PFSK-1 (cell line): ENCODE results near the gene DDC.

Experiments
- FOXP2 ChIP-seq: optimal IDR thresholded peaks from 2 replicates; pipeline ENCODE3; 2011; ENCODE audit warnings: borderline replicate concordance, control low read depth, inconsistent platforms; ENCODE audit not compliant: insufficient read depth; ENCODE audit errors: extremely low read length, extremely low read depth
- POLR2AphosphoS5 ChIP-seq: IDR thresholded peaks from 2 replicates; pipeline ENCODE4 v1.6.1; 2012; ENCODE audit warnings: low read depth, mild to moderate bottlenecking, control low read depth, low read length, moderate library complexity
- SIN3A ChIP-seq: IDR thresholded peaks from 2 replicates; pipeline ENCODE4 v1.6.1; 2012; ENCODE audit warnings: mild to moderate bottlenecking, low read length, moderate library complexity, borderline replicate concordance; ENCODE audit not compliant: insufficient read depth
- TAF1 ChIP-seq: IDR thresholded peaks from 2 replicates; pipeline ENCODE4 v1.6.1; 2012; ENCODE audit warnings: low read length, control low read depth, borderline replicate concordance; ENCODE audit not compliant: insufficient read depth
- TF ChIP-seq, protein P1 (sequence below), 2 experiments: IDR thresholded peaks; 2 replicates each; pipeline versions ENCODE4 v1.6.1 to v1.8.0; 2011 to 2012; ENCODE audit warnings: low read depth in 2 of 2, low read length in 2 of 2, control low read depth in 1 of 2, inconsistent platforms in 1 of 2, mild to moderate bottlenecking in 1 of 2, moderate library complexity in 1 of 2; ENCODE audit not compliant: insufficient read depth in 1 of 2

Gene DDC

DNA sequence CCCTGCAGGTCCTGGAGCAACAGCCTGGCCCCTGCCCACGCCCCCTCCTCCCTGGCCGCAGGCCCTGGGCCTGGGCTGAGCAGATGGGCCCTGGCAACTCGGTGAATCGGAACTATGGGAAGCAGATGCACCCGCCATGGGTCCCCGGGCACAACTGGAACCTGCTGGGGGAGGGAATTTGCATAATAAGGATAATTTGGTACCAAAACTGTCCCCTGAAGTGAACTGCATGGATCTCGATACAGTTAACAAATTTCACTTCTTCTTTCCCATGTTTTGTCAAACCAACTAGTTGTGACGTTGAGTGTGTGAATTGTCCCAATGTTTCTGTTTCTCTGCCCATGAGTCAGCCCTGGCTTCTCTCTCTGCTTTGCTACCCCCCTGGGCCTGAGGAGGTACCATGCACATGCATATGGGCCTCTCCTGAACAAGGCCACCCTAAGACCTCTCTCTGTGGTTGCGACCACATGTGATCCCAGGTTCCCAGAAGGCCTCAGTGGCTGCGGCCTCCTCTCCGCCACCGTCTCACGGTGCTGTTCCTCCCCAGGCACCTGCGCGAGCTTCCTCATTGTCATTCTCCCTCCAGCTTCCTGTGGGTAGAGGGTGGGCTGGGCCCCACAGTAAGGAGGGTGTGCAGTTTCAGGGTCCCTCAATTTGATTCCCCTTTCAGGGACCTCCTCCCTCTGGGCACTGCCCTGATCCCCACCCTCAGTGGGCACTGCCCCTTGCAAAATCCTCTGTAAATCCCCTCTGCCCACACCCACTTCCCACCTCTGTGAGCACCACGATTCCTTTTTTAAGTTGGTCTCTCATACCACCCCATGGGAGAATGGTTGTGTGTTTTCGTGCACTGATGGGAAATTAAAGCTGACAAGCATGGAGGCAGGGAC, 155.1 kb downstream of the DDC start:
- TF ChIP-seq FOXP2 (no peak), SIN3A (no peak), TAF1 (no peak), POLR2AphosphoS5 (no peak)
- TF ChIP-seq, protein P1, sequence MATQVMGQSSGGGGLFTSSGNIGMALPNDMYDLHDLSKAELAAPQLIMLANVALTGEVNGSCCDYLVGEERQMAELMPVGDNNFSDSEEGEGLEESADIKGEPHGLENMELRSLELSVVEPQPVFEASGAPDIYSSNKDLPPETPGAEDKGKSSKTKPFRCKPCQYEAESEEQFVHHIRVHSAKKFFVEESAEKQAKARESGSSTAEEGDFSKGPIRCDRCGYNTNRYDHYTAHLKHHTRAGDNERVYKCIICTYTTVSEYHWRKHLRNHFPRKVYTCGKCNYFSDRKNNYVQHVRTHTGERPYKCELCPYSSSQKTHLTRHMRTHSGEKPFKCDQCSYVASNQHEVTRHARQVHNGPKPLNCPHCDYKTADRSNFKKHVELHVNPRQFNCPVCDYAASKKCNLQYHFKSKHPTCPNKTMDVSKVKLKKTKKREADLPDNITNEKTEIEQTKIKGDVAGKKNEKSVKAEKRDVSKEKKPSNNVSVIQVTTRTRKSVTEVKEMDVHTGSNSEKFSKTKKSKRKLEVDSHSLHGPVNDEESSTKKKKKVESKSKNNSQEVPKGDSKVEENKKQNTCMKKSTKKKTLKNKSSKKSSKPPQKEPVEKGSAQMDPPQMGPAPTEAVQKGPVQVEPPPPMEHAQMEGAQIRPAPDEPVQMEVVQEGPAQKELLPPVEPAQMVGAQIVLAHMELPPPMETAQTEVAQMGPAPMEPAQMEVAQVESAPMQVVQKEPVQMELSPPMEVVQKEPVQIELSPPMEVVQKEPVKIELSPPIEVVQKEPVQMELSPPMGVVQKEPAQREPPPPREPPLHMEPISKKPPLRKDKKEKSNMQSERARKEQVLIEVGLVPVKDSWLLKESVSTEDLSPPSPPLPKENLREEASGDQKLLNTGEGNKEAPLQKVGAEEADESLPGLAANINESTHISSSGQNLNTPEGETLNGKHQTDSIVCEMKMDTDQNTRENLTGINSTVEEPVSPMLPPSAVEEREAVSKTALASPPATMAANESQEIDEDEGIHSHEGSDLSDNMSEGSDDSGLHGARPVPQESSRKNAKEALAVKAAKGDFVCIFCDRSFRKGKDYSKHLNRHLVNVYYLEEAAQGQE (IDR thresholded peaks at IDR 0.05; ENCODE audit: insufficient read depth in 1 of 2, low read depth in 2 of 2, low read length in 2 of 2) = no peak
